GM12801 (cell line): ENCODE measurements around the gene FBXO33.

ENCODE experiments used
- TF ChIP-seq, protein P1 (sequence below): IDR thresholded peaks from one replicate; pipeline ENCODE4 v1.5.1; 2011; ENCODE audit warnings: control low read depth; ENCODE audit not compliant: insufficient read length; ENCODE audit errors: extremely low read depth

The FBXO33 gene

DNA sequence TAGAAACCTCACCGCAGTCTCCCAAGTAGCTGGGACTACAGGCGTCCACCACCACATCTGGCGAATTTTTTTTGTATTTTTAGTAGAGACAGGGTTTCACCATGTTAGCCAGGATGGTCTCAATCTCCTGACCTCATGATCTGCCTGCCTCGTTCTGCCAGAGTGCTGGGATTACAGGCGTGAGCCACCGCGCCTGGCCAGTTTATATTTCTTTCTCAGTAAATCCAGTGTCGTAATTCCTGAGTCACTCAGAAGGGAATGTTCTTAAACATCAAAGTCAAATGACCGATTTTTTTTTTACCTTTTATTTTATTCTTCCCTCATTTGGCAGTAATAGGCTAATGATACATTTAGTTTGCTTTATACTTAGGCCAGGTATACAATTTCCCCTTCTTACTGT, 80.5 kb downstream of the FBXO33 start:
- TF ChIP-seq, protein P1, sequence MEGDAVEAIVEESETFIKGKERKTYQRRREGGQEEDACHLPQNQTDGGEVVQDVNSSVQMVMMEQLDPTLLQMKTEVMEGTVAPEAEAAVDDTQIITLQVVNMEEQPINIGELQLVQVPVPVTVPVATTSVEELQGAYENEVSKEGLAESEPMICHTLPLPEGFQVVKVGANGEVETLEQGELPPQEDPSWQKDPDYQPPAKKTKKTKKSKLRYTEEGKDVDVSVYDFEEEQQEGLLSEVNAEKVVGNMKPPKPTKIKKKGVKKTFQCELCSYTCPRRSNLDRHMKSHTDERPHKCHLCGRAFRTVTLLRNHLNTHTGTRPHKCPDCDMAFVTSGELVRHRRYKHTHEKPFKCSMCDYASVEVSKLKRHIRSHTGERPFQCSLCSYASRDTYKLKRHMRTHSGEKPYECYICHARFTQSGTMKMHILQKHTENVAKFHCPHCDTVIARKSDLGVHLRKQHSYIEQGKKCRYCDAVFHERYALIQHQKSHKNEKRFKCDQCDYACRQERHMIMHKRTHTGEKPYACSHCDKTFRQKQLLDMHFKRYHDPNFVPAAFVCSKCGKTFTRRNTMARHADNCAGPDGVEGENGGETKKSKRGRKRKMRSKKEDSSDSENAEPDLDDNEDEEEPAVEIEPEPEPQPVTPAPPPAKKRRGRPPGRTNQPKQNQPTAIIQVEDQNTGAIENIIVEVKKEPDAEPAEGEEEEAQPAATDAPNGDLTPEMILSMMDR: no peak

- TF ChIP-seq, protein P1: no peak
Measured at GRCh38 chr14:39350866-39351265, 81.4 kb downstream of the FBXO33 start.
